Measurements from ENCODE around the gene CAMK1D. TPM values are rescaled to one million over a fixed set of nuclear protein-coding genes. Genes with fewer than 3 reads are reported as not detected.
A peak's percentile ranks its signal among the peaks of the same experiment; 100 is the strongest.

CAMK1D gene
- total RNA-seq, 2 experiments from 2014 or later, result 11.9 to 15.4 TPM

DNA sequence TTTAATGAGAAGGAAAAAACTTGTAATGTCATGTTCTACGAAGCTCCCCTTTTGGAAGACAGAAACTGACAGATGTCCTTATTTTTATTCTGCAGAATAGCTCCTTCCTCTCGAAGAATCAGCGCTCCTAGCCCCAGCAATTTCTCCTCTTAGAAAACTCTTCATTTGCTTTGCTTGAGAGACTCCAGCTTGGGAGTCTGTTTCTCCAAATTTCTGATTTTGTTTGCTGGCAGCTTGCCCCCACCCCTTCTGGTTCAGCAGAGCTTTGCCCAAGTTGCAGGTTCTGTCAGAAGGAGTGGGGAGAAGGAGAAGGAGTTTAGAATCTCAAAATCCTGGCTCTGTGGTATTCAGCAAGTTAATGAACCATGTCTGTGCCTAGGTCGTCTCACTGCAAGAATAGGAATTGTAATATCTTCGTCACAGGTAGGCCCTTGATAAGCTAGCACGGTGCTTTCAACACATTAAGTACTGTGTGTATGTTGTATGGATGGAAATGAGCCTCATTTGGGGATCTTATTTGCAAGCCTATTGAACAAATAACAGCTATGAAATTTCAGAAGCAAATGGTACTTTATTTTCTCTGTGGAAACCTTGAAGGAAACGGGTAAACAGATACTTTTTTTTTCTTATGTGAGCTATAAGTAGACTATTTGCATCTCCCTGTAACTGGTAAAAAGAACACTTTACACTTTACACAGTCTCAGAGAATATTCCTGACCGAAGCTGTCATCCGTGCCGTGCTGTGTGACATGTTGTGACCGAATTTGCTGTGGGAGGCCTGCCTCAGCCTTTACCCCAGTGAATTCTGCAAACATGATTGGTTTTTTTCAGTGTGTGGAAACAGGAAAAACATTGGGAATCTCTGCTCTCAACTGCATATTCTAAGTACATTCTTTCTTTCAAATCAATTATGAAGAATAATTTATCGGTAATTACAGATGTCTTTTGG lies 290.9 kb downstream of the CAMK1D start:
- no peaks in the 10 kb centered on the region for H3K27me3 Mint-ChIP-seq
- no peaks in the 10 kb centered on the region for H3K36me3 Mint-ChIP-seq
- no peaks in the 10 kb centered on the region for H3K9me3 Mint-ChIP-seq
- peaks cover 27% of the 10 kb centered on the region for H3K4me1 Mint-ChIP-seq
- H3K4me3 Mint-ChIP-seq, result no peak overlapping the region
- DNase-seq, result no peak
- H3K27ac Mint-ChIP-seq, result no peak overlapping the region

DNA sequence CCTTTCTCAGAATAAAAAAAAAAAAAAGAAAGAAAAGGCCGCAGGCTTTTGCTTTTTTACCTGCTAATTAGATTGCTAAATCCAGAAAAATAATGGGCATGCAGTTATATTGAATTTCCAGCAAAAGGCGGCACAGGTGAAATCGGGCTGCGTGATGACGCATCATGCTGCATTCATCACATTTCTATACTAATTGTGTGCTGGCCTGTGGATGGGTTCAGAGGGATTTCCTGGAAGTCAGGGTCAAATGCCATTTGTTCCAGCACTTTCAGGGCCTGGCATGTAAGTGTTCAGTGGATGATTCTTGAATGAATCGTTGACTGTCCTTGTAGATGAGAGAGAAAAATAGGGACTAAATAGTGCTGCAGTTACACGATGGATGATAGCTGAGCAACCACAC lies 292.7 kb downstream of the CAMK1D start:
- no peaks in the 10 kb centered on the region for H3K36me3 Mint-ChIP-seq
- no peaks in the 10 kb centered on the region for H3K9me3 Mint-ChIP-seq
- H3K4me3 Mint-ChIP-seq, result no peak overlapping the region
- peaks cover 24% of the 10 kb centered on the region for H3K4me1 Mint-ChIP-seq
- DNase-seq, result no peak
- H3K27ac Mint-ChIP-seq, result no peak overlapping the region
- H3K27me3 Mint-ChIP-seq, result no peaks in the 10 kb centered on the region

DNA sequence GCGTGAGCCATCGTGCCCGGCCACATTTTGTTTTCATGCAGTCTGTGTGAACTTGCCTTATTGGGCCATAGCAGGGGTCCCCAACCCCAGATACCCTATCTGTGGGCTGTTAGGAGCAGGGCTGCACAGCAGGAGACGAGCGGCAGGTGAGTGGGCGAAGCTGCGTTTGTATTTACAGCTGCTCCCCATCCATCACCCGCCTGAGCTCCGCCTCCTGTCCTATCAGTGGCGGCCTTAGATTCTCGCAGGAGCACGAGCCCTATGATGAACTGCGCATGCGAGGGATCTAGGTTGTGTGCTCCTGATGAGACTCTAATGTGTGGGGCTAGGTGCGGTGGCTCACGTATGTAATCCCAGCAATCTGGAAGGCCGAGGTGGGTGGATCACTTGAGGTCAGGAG lies 293.9 kb downstream of the CAMK1D start:
- Mint-ChIP-seq H3K4me1 (peaks cover 18% of the 10 kb centered on the region), H3K27ac (no peak overlapping the region), H3K36me3 (no peaks in the 10 kb centered on the region), H3K4me3 (no peak overlapping the region), H3K9me3 (no peaks in the 10 kb centered on the region), H3K27me3 (no peaks in the 10 kb centered on the region)
- DNase-seq, result no peak

DNA sequence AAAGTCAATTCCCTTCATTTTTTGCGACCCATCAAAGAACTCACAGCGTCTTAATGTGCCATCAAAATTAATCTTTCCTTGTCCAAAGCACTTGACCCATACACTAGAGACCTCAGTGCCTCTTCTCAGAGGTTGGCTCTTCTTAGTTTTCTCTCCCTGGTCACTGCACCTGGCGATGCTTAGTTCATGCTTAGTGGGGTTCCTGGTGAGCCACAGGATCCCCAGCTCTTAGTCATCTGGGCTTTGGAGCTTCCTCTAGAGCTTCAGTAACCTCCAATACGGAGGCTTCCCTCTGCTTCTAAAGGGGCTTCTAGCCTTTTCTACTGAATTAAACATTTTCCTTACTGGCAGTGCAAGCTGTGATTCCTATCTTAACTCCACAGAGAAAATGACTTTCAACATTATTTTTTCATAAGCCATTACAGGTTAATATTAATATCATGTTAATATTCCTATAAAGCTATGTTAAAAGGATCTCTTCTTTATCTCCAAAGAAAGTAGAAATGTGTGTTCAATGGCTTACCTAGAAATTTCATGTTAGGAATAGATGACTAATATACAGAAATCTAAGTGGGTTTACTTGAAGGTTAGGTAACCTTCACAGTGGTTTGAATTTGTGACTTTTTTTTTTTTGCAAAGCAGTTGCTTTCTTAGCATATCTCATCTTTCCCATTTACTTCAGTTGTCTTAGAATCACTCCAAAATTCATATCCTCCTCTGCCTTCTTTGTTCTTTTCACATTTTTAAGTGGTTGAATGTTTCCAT lies 295.2 kb downstream of the CAMK1D start:
- H3K9me3 Mint-ChIP-seq, result no peaks in the 10 kb centered on the region
- DNase-seq, result peak; percentile 20
- H3K27me3 Mint-ChIP-seq, result no peaks in the 10 kb centered on the region
- H3K27ac Mint-ChIP-seq, result peak overlapping the region; percentile 9
- no peak overlapping the region for H3K4me3 Mint-ChIP-seq
- H3K4me1 Mint-ChIP-seq, result peaks cover 18% of the 10 kb centered on the region
- H3K36me3 Mint-ChIP-seq, result no peaks in the 10 kb centered on the region

DNA sequence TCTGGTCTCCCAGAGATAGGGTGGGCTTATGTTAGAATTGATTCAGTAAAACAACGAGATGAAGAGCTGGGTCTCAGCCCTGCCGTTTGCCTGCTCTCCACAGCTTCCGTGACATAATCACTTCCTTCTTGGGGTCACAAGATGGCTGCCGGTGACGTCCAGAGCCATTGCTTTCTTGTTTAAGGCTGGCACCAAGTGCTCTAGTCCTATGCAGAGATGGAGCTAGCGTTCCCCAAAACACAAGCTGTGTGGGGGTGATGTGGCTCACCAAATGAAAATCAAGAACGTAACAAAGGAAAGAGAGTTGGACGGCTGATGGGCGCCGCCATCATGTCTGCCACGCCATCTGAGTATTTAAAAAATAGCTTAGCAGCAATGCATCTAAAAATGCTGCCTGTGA lies 296.1 kb downstream of the CAMK1D start:
- Mint-ChIP-seq H3K27me3 (no peaks in the 10 kb centered on the region), H3K36me3 (no peaks in the 10 kb centered on the region), H3K4me3 (no peak overlapping the region), H3K27ac (no peak overlapping the region), H3K9me3 (no peaks in the 10 kb centered on the region), H3K4me1 (peaks cover 18% of the 10 kb centered on the region)
- no peak for DNase-seq

DNA sequence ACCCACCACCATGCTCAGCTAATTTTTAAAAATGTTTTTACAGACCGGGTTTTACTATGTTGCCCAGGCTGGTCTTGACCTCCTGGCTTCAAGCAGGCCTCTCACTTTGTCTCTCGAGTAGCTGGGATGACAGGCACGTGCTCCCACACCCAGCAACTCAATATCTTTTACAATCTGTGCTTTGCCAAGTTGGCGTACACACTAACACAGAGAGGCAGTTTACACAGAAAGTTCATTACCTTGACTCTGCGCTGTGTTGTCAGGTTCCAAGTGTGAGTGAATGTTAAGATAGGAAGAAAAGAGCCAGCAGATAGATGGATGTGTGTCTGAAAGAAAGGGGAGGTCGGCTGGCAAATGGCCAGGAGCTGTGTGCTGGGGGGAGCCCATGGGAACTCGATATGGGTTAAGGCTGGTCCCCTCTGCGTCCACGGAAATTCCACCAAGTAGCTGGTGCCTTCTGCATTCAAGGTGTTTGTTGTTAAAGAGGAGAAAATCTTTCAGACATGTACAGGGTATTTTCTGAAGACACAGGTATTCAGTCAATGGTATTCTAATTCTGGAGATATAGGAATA lies 299.8 kb downstream of the CAMK1D start:
- no peak overlapping the region for H3K4me3 Mint-ChIP-seq
- H3K27me3 Mint-ChIP-seq, result no peaks in the 10 kb centered on the region
- no peak overlapping the region for H3K27ac Mint-ChIP-seq
- H3K36me3 Mint-ChIP-seq, result peaks cover 9% of the 10 kb centered on the region
- peaks cover 5% of the 10 kb centered on the region for H3K9me3 Mint-ChIP-seq
- peaks cover 16% of the 10 kb centered on the region for H3K4me1 Mint-ChIP-seq
- DNase-seq, result no peak

DNA sequence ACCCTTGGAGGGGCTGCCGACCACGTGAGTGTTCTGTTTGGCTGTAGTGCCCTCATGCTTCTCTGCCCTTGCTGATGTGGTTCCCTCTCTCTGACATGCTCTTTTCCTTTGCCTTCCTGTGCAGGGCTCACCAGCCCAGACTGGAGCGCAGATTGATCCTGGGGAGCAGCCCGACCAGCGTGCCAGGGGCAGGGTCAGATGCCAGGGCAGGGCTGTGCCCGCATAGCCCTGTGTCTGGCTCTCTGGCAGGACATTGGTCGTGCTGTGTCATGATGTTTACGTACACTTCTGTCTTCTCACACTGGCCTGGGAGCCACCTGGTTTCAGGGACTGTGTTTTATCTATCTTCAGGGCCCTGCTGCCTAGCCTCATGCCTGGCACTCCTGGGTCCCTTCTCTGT lies 300.8 kb downstream of the CAMK1D start:
- H3K27me3 Mint-ChIP-seq, result no peaks in the 10 kb centered on the region
- H3K4me1 Mint-ChIP-seq, result peaks cover 7% of the 10 kb centered on the region
- no peak for DNase-seq
- peaks cover 9% of the 10 kb centered on the region for H3K36me3 Mint-ChIP-seq
- H3K27ac Mint-ChIP-seq, result no peak overlapping the region
- H3K4me3 Mint-ChIP-seq, result no peak overlapping the region
- peaks cover 5% of the 10 kb centered on the region for H3K9me3 Mint-ChIP-seq

DNA sequence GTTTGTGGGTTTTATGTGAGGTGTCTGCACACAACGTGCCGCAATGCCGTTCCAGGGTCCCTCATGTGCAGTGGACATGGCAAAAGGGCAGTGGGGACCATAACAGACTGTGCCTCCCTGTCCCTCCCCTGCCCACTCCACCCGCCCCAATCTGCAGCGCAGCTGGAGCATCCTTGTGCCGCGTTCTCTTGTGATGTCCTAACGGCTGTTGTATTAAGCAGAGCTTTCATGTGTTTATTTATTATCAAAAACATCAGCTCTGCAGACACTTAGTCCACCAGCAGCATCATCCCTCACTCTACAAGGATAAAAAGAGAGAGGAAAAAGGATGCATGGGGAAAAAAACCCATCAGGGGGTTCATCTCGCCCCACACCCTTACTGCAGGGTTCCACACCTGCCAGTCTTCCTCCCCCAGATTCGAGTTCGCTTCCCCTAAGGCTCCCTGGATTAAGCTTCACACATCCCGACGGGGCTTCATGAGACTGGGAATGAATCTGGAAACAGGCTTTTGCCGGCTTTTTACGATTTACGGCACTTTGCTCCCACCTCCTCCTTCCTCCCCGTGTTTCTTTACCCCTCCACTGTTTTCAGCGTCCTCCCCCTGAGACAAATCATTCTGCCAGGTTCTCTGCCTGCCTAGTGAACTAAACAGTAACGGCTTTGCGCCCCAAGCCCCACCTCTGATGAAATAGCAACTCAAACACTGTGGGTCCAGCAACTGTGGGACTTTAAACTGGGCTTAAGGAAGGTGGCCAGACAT lies 301.4 kb downstream of the CAMK1D start:
- H3K4me1 Mint-ChIP-seq, result peaks cover under 1% of the 10 kb centered on the region
- no peak for DNase-seq
- H3K9me3 Mint-ChIP-seq, result peaks cover 5% of the 10 kb centered on the region
- no peak overlapping the region for H3K4me3 Mint-ChIP-seq
- H3K27ac Mint-ChIP-seq, result no peak overlapping the region
- H3K36me3 Mint-ChIP-seq, result peaks cover 9% of the 10 kb centered on the region
- no peaks in the 10 kb centered on the region for H3K27me3 Mint-ChIP-seq

DNA sequence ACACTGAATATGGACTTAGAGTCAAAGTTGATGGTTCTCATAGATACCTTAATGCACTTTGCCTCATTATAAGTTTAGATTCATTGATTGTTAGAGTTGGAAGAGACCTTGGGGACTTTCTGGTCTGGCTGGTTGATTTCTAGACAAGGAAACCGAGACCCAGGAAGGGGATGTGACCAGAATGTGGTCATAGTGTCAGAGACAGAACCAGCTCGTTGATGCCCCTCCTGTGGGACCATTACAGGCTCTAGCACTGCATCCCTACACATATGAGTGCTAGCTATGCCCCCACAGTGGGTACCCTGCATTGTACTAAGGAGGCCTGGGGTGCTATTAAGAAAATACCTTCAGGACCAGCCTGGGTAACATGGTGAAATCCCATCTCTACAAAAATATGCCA lies 306.6 kb downstream of the CAMK1D start:
- Mint-ChIP-seq H3K36me3 (peaks cover 9% of the 10 kb centered on the region), H3K27me3 (no peaks in the 10 kb centered on the region), H3K9me3 (peaks cover 5% of the 10 kb centered on the region), H3K4me3 (no peak overlapping the region), H3K4me1 (peaks cover 3% of the 10 kb centered on the region), H3K27ac (no peak overlapping the region)
- no peak for DNase-seq

DNA sequence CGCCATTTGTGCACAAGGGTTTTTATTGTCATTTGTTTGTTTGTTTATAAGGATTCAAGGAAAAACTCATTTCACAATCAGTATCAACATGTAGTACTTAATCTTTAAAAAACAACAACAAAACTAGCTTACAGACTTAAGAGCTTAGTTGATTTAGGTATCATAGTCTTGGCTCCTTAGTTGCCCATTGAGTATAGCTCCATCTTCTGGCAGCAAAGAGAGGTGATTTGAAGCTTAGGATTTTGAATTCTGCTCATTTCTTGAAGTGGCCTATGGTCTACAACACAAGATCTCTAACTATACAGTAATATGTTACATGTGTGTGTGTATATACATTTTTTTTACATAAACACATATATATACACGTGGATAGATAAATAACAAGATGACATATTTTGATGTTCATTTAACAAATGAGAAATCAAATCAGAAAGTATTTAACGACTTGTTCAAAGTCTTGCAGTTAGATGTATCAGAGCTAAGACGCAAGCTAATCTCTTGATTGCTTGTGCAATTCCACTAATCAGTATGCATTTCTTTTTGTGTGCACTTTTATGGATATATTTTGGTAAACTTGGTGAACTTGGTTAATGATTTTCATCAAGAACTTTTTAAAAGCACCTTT lies 307.3 kb downstream of the CAMK1D start:
- peaks cover 9% of the 10 kb centered on the region for H3K36me3 Mint-ChIP-seq

DNA sequence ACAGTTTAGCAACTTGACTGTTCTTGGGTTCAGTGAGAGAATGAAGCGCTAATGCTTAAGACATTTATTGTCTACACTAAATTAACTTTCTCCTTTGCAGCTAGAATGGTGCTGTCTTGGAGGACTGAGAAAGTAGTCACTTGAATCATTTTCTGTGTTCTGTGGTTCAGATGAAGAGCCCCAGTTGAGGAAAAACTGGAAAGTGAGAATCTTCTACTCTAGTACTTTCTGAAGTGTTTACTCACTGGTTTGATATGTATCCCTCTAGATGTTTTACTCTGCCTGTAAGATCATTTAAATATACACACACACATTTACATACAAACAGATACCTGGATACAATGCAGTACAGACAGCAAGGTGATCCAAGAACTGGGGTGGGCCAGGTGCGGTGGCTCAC lies 308.1 kb downstream of the CAMK1D start:
- Mint-ChIP-seq H3K27ac (no peak overlapping the region), H3K36me3 (peaks cover 9% of the 10 kb centered on the region), H3K9me3 (peaks cover 5% of the 10 kb centered on the region), H3K4me3 (no peak overlapping the region), H3K27me3 (no peaks in the 10 kb centered on the region), H3K4me1 (peaks cover 3% of the 10 kb centered on the region)
- no peak for DNase-seq

More for the DNA sequence above, 307.3 kb downstream of the CAMK1D start:
- peaks cover 5% of the 10 kb centered on the region for H3K9me3 Mint-ChIP-seq
- no peak overlapping the region for H3K4me3 Mint-ChIP-seq
- no peak overlapping the region for H3K27ac Mint-ChIP-seq
- DNase-seq, result no peak
- no peaks in the 10 kb centered on the region for H3K27me3 Mint-ChIP-seq
- peaks cover 3% of the 10 kb centered on the region for H3K4me1 Mint-ChIP-seq

DNA sequence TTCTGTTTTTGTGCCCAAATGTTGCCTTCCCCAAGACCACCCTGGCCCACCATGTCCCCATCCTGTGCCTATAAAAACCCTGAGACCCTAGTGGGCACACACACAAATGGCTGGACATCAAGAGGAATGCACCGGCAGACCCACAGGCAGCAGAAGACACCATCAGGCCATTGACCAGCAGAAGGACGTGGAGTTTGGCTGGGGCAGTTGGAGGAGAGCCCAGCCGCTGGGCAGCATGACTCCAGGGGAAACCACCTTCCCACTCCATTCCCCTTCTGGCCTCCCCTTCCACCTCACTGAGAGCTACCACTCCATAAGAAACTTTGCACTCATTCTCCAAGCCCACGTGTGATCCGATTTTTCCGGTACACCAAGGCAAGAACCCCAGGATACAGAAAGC lies 309.2 kb downstream of the CAMK1D start:
- Mint-ChIP-seq H3K9me3 (peaks cover 5% of the 10 kb centered on the region), H3K27me3 (no peaks in the 10 kb centered on the region), H3K36me3 (peaks cover 6% of the 10 kb centered on the region), H3K4me3 (no peak overlapping the region), H3K27ac (no peak overlapping the region), H3K4me1 (peaks cover 3% of the 10 kb centered on the region)
- no peak for DNase-seq

DNA sequence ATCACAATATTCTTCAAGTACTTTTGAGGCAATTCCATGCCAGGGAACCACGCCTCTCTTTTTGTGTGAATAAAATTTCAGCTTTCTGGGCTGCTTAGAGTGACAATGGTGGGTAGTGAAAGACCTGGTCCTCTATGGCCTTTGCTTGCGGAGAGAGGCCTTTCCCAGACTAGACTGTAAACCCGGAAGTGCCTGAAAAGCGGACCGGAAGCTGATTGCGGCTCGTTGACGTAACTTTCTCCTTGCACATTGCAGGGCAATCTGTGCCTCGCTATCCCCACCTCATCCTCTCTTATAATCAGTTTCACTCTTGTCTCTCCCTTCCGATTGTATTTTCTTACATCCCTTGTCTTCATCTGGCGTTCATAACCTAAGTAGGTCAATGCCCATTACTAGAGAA lies 310.4 kb downstream of the CAMK1D start:
- peaks cover 3% of the 10 kb centered on the region for H3K4me1 Mint-ChIP-seq
- H3K27me3 Mint-ChIP-seq, result no peaks in the 10 kb centered on the region
- no peak overlapping the region for H3K27ac Mint-ChIP-seq
- H3K4me3 Mint-ChIP-seq, result no peak overlapping the region
- DNase-seq, result no peak
- no peaks in the 10 kb centered on the region for H3K9me3 Mint-ChIP-seq
- no peaks in the 10 kb centered on the region for H3K36me3 Mint-ChIP-seq

DNA sequence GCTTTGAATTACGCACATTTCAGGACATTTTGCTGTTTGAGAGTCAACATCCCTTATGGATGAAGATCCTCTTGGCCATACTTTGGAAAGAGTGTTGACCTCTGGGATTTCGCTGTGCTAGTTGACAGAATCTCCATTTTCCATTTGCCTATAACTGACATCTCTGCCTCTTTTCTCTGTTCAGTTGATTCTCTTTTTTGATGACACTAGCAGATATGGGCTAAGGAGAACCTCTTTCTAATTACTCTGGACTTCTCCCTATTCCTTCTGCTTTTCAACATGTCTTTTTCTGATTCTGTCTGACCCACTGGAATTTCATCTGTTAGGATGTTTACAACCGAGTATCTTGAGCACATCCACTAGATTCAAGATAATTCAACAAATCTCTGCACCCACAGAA lies 311.5 kb downstream of the CAMK1D start:
- H3K36me3 Mint-ChIP-seq, result no peaks in the 10 kb centered on the region
- no peaks in the 10 kb centered on the region for H3K27me3 Mint-ChIP-seq
- no peak overlapping the region for H3K4me3 Mint-ChIP-seq
- no peak for DNase-seq
- H3K27ac Mint-ChIP-seq, result no peak overlapping the region
- peaks cover 3% of the 10 kb centered on the region for H3K4me1 Mint-ChIP-seq
- no peaks in the 10 kb centered on the region for H3K9me3 Mint-ChIP-seq
